ENCODE results near the gene FAM117B. TPM values are rescaled to one million over a fixed set of nuclear protein-coding genes. Genes with fewer than 3 reads are reported as not detected.

Gene FAM117B
- total RNA-seq, 1 experiment from 2014 or later, result 24.0 TPM

DNA sequence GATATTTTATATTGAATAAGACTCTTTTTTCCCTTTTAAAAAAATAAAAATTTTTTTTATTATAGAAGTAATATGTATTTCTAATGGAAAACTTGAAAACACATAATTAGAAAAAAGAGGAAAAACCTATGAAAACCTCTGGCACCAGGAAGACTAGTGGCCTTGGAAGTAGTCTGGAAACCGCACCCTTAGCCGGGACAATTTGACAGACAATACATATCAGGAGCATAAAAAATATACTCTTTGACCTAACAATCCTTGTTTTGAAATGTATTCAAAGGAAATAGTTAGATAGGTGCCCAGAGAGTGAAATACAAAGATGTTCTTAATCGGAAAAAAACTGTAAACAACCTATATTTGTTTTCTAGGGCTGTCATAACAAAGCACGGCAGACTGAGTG is 34.9 kb upstream of the FAM117B start:
- H2BK15ac ChIP-seq (ENCODE audit: low read depth, low read length), result no peak overlapping the region
- no peaks in the 10 kb centered on the region for H3K4me1 ChIP-seq (ENCODE audit: insufficient read depth, low read length)
- TF ChIP-seq, protein P1, sequence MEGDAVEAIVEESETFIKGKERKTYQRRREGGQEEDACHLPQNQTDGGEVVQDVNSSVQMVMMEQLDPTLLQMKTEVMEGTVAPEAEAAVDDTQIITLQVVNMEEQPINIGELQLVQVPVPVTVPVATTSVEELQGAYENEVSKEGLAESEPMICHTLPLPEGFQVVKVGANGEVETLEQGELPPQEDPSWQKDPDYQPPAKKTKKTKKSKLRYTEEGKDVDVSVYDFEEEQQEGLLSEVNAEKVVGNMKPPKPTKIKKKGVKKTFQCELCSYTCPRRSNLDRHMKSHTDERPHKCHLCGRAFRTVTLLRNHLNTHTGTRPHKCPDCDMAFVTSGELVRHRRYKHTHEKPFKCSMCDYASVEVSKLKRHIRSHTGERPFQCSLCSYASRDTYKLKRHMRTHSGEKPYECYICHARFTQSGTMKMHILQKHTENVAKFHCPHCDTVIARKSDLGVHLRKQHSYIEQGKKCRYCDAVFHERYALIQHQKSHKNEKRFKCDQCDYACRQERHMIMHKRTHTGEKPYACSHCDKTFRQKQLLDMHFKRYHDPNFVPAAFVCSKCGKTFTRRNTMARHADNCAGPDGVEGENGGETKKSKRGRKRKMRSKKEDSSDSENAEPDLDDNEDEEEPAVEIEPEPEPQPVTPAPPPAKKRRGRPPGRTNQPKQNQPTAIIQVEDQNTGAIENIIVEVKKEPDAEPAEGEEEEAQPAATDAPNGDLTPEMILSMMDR (conservative IDR thresholded peaks at IDR 0.05), result no peak
- H3K23ac ChIP-seq (ENCODE audit: insufficient read length, low read depth, low read length), result no peak overlapping the region
- no peaks in the 10 kb centered on the region for H3K9me3 ChIP-seq (ENCODE audit: control insufficient read depth, low read depth, low read length)
- H3K23me2 ChIP-seq (ENCODE audit: insufficient read length, low read depth, low read length, poor library complexity, severe bottlenecking), result no peaks in the 10 kb centered on the region
- H2AK5ac ChIP-seq (ENCODE audit: insufficient read length, low read length), result no peak overlapping the region
- H3K9ac ChIP-seq (ENCODE audit: extremely low read depth, insufficient read length, low read length), result no peak overlapping the region
- no peak overlapping the region for H3K14ac ChIP-seq (ENCODE audit: insufficient read depth, low read length)
- Mint-ChIP-seq H3K27ac (no peak overlapping the region), H3K27me3 (ENCODE audit: low read depth) (no peaks in the 10 kb centered on the region), H3K9me3 (no peaks in the 10 kb centered on the region), H3K4me3 (no peak overlapping the region), H3K36me3 (ENCODE audit: insufficient read depth in 1 of 3, low read depth in 3 of 3) (no peaks in the 10 kb centered on the region), H3K4me1 (peaks cover 0 to under 1% of the 10 kb centered on the region in 2 experiments; a peak in 3 of 4 replicates)
- WGBS (ENCODE audit: extremely low coverage, insufficient read length, low lambda C conversion rate), result no CpG with 5 or more reads among the region's 4 CpGs
- no peak overlapping the region for H4K5ac ChIP-seq (ENCODE audit: insufficient read length, low read depth, low read length)
- no peak overlapping the region for H2BK120ac ChIP-seq (ENCODE audit: low read depth, low read length, poor library complexity, severe bottlenecking)
- no peak overlapping the region for H2BK5ac ChIP-seq (ENCODE audit: insufficient read length, low read length)
- H4K8ac ChIP-seq (replicated peaks; ENCODE audit: insufficient read length, low read depth, low read length), result no peak overlapping the region
- H4K20me1 ChIP-seq (ENCODE audit: control insufficient read depth, insufficient read depth, insufficient read length), result no peaks in the 10 kb centered on the region
- H3K79me1 ChIP-seq (ENCODE audit: insufficient read depth, low read depth, low read length, poor library complexity, severe bottlenecking), result no peaks in the 10 kb centered on the region
- no peak overlapping the region for H2AFZ ChIP-seq (ENCODE audit: low read length)
- no peak overlapping the region for H4K91ac ChIP-seq (ENCODE audit: insufficient read length, low read depth, low read length)
- no peak overlapping the region for H2BK20ac ChIP-seq (ENCODE audit: low read depth, low read length, poor library complexity, severe bottlenecking)
- no peak overlapping the region for H3K4me2 ChIP-seq (ENCODE audit: insufficient read depth, insufficient read length, low read length)
- H3K27me3 ChIP-seq (ENCODE audit: insufficient read depth, low read length), result no peaks in the 10 kb centered on the region
- H3K4ac ChIP-seq (ENCODE audit: low read depth, low read length), result no peak overlapping the region
- no peak overlapping the region for H3K56ac ChIP-seq (ENCODE audit: insufficient read length, low read depth, low read length)
- no peak overlapping the region for H3T11ph ChIP-seq (ENCODE audit: low read length)
- H2BK12ac ChIP-seq (ENCODE audit: insufficient read length, low read depth, low read length), result no peak overlapping the region
- no peak overlapping the region for H3K18ac ChIP-seq (ENCODE audit: insufficient read length, low read depth, low read length)
- H3K27ac ChIP-seq (ENCODE audit: insufficient read length, low read depth, low read length), result no peak overlapping the region
- H3K79me2 ChIP-seq (ENCODE audit: insufficient read depth, low read length), result no peaks in the 10 kb centered on the region
- DNase-seq, result no peak

All from H9 (cell line).